ENCODE data around the gene XPA. TPM values are rescaled to one million over a fixed set of nuclear protein-coding genes. Genes with fewer than 3 reads are reported as not detected.

Gene XPA
- total RNA-seq (2013): 19.5 TPM
- polyA plus RNA-seq: 10 to 100 TPM in 2 of 3 donors, 1 to 10 TPM in 1; 2.9 to 15.8 (median 15.4) TPM
- 3.6 and 8.1 TPM in 2 replicates for polyA minus RNA-seq
- total RNA-seq: 1.9 to 12.5 (median 7.2) reads per million in 11 experiments

GRCh38 chr9:97696803-97697601, at the start of gene XPA:
TSS of gene XPA (minus strand) at chr9:97697340. CDS start at chr9:97697292, 48 bp downstream.
- intact Hi-C loops (cut with micrococcal nuclease): loop anchor here in 1 of 2 donors (10.0 kb wide), 1 partner anchor 62 kb away; the partner anchor contains the start of genes NCBP1 and TSTD2
- Histone ChIP-seq H3K36me3 (replicated peaks in 1 of 2; ENCODE audit: control insufficient read depth in 1 of 2, insufficient read depth in 2 of 2, low read length in 2 of 2) (peaks cover 4 to 16% of the 10 kb centered on the region in 2 donors), H3K4me3 (replicated peaks in 1 of 3; ENCODE audit: low read depth in 2 of 3, low read length in 3 of 3) (peak within 1 kb of the TSS; percentile 76 to 87 (median 86)), H3K9me3 (replicated peaks in 1 of 2; ENCODE audit: control insufficient read depth in 1 of 2, insufficient read depth in 1 of 2, low read length in 2 of 2) (no peaks in the 10 kb centered on the region), H3K4me1 (ENCODE audit: control insufficient read depth in 1 of 2, insufficient read depth in 2 of 2, low read length in 2 of 2) (peaks cover 31 to 38% of the 10 kb centered on the region in 2 donors), H3K27ac (ENCODE audit: low read depth in 1 of 2, low read length in 2 of 2) (peak within 1 kb of the TSS; percentile 74 to 84), H3K27me3 (ENCODE audit: control insufficient read depth in 2 of 2, insufficient read depth in 2 of 2, low read length in 2 of 2) (peaks cover 0 to 5% of the 10 kb centered on the region in 2 donors), H4K20me1 (ENCODE audit: insufficient read depth, low read length) (peaks cover 14% of the 10 kb centered on the region), H2AFZ (ENCODE audit: insufficient read depth, low read depth, low read length, poor library complexity, severe bottlenecking) (peak within 1 kb of the TSS; percentile 95), H3K79me2 (ENCODE audit: insufficient read depth, low read length) (peaks cover 28% of the 10 kb centered on the region), H3K9ac (ENCODE audit: insufficient read depth, low read length, poor library complexity, severe bottlenecking) (peak within 1 kb of the TSS; percentile 87), H3K4me2 (replicated peaks; ENCODE audit: extremely low read depth, low read length, poor library complexity, severe bottlenecking) (peak within 1 kb of the TSS; percentile 85)
- peaks cover 13 to 16% of the 10 kb centered on the region in 2 donors for H3K36me3 Mint-ChIP-seq
- no peaks in the 10 kb centered on the region for H3K9me3 Mint-ChIP-seq
- peak within 1 kb of the TSS; percentile 90 to 95 for H3K4me3 Mint-ChIP-seq
- peaks cover 51% of the 10 kb centered on the region for H3K4me1 Mint-ChIP-seq
- no peak for TF ChIP-seq CTCF (IDR thresholded peaks at IDR 0.05)
- H3K27me3 Mint-ChIP-seq (ENCODE audit: low read depth in 3 of 3): peaks cover 9 to 18% (median 14%) of the 10 kb centered on the region in 3 donors
- WGBS (ENCODE audit: insufficient coverage): under 1% methylated on average over 80 of the region's 82 CpGs
- DNase-seq: peak; percentile 92 to 94 (median 93)
- H3K27ac Mint-ChIP-seq: peak within 1 kb of the TSS; percentile 85 to 92 (median 90)
